NCI-H345 treated with DMSO at 0.1 percent for 48 hours (cell line): Measurements from ENCODE around the gene STRN3.
"Not testable (repeated sequence)": the region's sequence is repeated elsewhere in the genome, so short reads cannot be mapped to it uniquely, and the experiment has no call there.

Experiments used
- DNase-seq: peaks from one replicate; lab custom pipeline; 2025; ENCODE audit not compliant: unreplicated experiment; lab: John Stamatoyannopoulos, UW

STRN3 gene

GRCh38 chr14:31036552-31036951 lies 10.4 kb upstream of the STRN3 start:
- DNase-seq, result no peak

- no peak for DNase-seq
Observed at GRCh38 chr14:31030469-31030868, 4.3 kb upstream of the STRN3 start.

DNA sequence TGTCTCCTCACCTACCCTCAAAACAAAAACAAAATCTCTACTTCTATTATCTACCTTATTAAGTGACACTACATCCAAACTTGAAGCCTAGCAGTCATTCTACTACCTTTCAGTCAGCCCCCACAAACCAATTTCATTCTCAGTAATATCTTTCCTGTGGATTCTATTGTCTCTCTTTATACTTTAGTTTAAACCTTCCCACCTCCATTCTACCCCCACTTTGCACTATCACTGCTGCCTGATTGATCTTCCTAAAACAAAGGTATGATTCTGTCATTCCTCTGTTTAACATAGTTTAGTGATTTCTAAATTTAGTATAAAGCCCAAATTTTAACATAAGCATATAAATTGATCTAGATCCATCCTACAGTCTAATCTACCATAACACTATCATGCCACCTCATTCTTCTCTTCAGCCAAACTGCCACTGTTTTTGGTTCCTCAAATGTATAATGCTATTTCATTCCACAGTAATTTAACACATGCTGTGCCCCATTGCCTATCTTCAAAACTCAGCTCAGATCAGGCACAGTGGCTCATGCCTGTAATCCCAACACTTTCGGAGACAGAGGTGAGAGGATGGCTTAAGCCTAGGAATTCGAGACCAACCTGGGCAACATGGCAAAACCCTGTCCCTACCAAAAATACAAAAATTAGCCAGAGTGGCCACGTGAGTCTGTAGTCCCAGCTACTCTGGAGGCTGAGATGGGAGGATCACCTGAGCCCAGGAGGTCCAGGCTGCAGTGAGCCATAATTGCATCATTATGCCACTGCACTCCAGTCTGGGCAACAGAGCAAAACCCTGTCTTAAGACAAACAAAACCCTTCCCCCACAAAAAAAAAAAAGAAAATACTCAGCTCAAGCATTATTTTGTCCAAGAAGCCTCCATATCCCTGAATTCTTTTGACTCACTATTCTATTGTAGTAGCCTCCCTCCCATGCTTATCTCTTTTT lies 3.1 kb upstream of the STRN3 start:
- no peak for DNase-seq

GRCh38 chr14:31027847-31028246 lies 1.7 kb upstream of the STRN3 start:
- DNase-seq, result no peak

GRCh38 chr14:31026450-31027235 lies 464 bp upstream of the STRN3 start:
- DNase-seq, result peak; percentile 86

- DNase-seq, result peak; percentile 12
Observed at GRCh38 chr14:31025367-31026076, 657 bp downstream of the STRN3 start, which contains the start of gene AP4S1. TSS of gene AP4S1 (plus strand) at chr14:31025649. CDS start at chr14:31066197, 40,548 bp downstream.

- no peak for DNase-seq
Observed at GRCh38 chr14:31024577-31025366, 1.4 kb downstream of the STRN3 start.

DNA sequence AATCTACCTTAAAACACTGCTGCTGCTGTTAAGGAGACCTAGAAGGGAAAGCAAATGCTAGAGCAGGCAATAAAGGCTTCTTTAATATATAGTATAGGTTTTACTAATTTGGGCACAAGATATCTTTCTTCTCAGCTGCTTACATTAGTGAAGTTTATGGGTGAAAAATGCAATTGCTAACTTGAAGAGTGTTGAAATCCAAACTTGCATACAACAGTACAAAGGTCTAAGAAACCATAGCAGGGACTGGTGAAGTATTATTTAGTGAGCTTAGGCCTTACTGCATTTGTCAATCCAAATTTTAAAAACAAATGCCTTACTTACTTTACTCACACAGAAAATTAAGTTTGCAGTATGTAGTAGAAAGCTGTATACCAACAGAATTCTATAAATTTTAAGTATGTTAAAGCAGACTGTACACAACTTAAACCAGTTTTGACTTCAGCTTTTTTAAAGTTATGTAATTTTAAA lies 2.1 kb downstream of the STRN3 start:
- no peak for DNase-seq

GRCh38 chr14:31022386-31022785 lies 3.8 kb downstream of the STRN3 start:
- no peak for DNase-seq

DNA sequence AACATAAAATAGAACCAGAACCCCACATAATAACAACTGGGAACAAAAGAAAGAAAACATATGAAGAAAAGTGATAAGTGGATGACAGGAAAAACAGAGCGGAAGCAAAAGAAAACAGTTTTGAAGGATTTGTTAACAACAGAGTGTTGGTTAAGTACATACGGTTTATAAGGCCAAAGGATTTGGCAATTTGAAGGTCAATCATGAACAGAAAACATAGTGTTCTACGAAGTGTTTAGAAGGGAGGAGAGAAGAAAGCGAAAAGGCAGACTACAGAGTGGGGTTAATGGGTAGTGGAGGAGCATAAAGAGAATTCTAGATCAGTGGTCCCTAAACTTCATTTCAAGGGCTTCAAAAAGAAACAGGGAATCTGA lies 4.6 kb downstream of the STRN3 start:
- DNase-seq, result no peak

- no peak for DNase-seq
Observed at GRCh38 chr14:31020834-31021575, 5.2 kb downstream of the STRN3 start.

DNA sequence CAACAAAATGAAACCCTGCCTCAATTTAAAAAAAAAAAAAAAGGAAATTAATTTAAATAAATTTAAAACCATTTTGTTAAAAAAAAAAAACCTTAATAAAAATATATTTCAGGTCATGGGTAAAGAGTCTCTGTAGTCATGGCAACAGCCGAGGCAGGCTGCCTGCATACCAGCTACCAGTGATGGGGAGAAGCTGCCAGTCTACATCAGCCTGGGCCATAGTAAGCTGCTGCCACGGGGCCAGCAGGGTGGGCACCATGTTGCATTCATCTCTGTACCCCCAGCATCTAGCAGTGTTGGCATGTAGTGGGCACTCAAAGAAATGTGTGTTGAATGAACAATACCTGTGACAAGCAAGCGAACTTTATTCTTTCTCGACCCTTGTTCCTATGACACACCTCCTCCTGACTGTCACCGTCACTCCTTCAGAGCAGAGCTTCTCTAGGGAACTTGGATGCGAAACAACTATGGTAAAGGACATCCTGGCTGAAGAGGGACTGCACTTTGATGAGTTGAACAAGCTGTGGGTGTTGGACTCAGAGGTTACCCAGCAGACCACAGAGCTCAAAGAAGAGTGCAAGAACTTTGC lies 8.0 kb downstream of the STRN3 start:
- no peak for DNase-seq

DNA sequence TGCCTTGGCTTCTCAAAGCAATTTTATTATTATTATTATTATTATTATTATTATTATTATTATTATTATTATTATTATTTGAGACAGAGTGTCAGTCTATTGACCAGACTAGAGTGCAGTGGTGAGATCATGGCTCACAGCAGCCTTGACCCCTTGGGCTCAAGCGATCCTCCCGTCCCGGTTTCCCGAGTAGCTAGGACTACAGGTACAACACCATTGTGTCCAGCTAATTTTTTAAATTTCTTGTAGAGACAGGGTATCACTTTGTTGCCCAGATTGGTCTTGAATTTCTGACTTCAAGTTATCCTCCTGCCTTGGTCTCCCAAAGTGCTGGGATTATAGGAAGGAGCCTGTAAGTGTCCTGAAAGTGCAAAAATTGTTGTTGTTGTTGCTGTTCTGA lies 12.3 kb downstream of the STRN3 start:
- no peak for DNase-seq

GRCh38 chr14:31010935-31011334 lies 15.2 kb downstream of the STRN3 start:
- DNase-seq, result no peak

- DNase-seq, result no peak
Observed at GRCh38 chr14:31009836-31010574, 16.2 kb downstream of the STRN3 start.

DNA sequence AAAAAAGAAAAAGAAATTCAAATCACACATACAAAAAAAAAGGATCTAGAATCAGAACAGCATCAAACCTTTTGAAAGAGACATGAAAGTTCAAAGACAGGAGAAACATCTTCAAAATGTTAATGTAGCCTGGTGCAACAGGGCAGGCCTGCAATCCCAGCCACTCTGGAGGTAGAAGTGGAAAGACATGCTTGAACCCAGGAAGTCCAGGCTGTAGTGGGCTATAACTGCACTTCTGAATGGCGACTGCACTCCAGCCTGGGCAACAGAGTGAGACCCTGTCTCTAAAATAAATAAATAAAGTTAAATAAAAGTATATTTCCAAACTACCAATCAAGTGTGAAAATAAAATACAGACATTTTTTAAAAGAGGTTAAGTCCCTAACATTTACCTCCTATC lies 19.5 kb downstream of the STRN3 start:
- DNase-seq, result no peak

- DNase-seq, result not testable (repeated sequence)
Observed at GRCh38 chr14:31004007-31004406, 22.2 kb downstream of the STRN3 start.

DNA sequence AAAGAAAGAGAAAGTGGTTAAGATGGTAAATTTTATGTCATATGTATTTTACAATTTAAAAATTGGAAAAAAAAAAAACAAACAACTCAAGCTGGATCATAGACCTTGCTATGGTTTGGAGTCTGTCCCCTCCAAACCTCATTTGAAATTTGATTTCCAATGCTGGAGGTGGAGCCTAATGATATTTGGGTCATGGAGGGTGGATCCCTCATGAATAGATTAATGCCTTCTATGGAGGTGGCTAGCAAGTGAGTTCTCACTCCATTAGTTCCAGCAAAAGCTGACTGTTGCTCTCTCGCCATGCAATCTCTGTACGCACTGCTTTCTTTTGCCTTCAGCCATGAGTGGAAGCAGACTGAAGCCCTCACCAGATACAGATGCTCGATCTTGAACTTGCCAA lies 22.9 kb downstream of the STRN3 start:
- no peak for DNase-seq

DNA sequence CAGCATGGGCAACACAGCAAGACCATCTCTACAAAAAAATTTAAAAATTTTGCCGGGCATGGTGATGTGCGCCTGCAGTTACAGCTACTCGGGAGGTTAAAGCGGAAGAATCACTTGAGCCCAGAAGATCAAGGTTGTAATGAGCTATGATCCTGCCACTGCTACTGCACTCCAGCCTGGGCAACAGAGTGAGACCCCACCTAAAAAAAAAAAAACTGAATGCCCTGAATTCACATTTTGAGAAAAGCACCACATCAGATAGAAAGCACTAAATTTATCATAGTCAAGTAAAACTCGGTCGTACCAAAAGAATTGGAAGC lies 24.9 kb downstream of the STRN3 start:
- DNase-seq, result no peak
